ENCODE data around the gene NF1.
A peak's percentile ranks its signal among the peaks of the same experiment; 100 is the strongest.

Gene NF1

GRCh38 chr17:31299624-31300023 lies 204.8 kb downstream of the NF1 start:
- no peak for DNase-seq

DNA sequence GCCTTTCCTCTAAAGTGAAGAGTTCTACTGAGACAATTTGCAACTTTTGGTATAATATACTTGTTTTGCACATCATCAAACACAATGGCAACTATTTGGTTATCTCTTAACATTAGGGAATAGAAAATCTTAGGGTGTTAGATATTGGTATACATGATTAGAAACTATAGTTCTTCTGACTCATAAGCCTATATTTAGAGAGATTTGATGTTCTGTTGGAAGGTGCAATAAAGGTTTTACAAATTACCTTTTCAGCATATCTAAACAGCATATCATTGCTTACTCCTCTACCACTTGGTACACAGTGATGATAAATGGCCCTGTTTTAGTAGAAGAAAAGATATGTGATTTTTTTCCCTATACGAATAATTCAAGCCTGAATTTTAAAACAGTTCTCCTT lies 212.9 kb downstream of the NF1 start:
- DNase-seq = no peak

GRCh38 chr17:31308372-31309334 lies 213.9 kb downstream of the NF1 start:
- peak; percentile 75 for DNase-seq

- peak; percentile 91 for DNase-seq
Observed at GRCh38 chr17:31309556-31309955, 214.8 kb downstream of the NF1 start.

DNA sequence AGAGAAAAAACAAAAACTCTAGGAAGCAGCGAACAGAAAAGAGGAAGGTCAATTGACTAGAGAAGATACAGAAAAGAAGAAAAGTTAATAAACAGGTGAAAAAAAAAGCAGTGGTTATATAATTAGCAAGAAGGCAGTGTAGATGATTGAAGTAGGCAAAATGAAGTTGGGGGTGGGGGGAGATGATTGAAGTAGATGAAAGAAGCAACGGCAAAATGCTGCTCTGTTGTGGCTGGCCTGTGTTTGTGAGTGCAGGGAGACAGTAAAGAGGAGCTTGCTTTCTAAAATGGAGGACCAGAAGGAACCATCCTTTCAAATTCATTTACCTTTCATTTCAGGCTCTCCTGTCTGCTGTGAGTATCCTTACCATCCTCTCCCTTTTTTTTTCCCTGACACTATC lies 215.5 kb downstream of the NF1 start:
- peak; percentile 73 for DNase-seq

DNA sequence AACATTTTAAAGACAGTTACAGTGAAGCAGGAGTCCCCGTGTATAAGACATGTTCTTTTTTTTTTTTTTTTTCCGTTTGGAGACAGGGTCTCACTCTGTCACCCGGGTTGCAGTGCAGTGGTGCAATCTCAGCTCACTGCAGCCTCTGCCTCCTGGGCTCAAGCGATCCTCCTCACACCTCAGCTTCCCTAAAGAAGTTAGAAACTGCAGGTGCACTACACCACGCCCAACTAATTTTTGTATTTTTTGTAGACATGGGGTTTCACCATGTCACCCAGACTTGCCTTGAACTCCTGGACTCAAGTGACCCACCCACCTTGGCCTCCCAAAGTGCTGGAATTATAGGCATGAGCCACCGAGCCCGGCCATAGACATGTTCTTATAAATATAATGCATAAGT lies 216.1 kb downstream of the NF1 start:
- DNase-seq = peak; percentile 43

GRCh38 chr17:31311526-31311925 lies 216.7 kb downstream of the NF1 start:
- DNase-seq = peak; percentile 56

DNA sequence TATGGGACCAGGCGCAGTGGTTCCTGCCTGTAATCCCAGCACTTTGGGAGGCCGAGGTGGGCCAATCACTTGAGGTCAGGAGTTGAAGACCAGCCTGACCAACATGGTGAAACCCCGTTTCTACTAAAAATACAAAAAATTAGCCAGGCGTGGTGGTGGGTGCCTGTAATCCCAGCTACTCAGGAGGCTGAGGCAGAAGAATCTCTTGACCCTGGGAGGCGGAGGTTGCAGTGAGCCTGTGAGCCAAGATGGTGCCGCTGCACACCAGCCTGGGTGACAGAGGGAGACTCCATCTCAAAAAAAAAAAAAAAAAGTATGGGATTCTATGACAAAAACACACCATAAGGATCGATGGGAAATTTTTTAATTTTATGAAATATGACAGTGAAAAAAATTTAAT lies 217.4 kb downstream of the NF1 start:
- DNase-seq = peak; percentile 34

DNA sequence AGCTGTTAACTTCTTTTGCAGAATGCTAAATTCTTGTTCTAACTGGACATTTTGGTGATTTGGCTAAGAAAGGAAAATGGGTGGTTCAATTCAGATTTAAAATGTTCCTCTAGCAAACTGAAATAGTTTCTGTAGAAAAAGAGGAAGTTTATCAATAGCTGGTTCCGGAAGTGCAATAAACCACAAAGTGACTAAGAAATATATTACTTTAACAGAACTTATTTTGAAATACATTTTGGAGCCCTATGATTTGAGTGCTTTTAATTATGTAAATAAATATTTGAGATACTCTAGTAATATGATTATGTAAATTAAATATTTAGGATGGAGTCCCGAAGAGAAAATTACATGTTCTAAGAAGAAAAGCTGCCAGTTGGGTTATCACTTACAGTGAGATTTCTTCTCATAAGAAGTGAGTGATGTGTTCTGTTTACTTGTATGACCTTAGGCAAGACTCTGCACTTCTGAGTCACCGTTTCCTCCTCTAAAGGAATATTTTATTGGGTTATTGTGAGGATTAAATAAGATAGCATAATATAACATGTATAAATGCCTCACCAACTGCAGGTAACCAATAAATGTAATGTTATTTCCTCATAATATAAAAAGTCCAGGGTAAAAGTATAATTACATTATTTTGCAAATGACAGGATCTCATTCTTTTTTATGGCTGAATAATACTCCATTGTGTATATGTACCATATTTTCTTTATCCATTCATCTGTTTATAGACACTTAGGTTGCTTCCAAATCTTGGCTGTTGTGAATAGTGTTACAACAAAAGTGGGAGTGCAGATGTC lies 219.4 kb downstream of the NF1 start, which contains the start of gene EVI2B:
TSS of gene EVI2B (minus strand) at position 73 of the 800 bp plus-strand sequence. CDS start 8,445 bp downstream, outside the sequence.
- DNase-seq = peak; percentile 93

DNA sequence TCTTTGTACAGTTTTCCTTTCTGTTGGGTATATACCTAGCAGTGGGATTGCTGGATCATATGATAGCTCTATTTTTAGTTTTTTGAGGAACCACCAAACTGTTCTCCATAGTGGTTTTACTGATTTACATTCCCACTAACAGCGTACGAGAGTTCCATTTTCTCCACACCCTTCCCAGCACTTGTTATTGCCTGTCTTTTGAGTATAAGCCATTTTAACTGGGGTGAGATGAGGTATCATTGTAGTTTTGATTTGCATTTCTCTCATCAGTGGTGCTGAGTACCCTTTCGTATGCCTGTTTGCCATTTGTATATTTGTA lies 220.0 kb downstream of the NF1 start:
- DNase-seq = no peak

GRCh38 chr17:31318298-31318801 lies 223.6 kb downstream of the NF1 start:
- DNase-seq = peak; percentile 73

GRCh38 chr17:31318851-31319661 lies 224.3 kb downstream of the NF1 start:
- peak; percentile 60 for DNase-seq

DNA sequence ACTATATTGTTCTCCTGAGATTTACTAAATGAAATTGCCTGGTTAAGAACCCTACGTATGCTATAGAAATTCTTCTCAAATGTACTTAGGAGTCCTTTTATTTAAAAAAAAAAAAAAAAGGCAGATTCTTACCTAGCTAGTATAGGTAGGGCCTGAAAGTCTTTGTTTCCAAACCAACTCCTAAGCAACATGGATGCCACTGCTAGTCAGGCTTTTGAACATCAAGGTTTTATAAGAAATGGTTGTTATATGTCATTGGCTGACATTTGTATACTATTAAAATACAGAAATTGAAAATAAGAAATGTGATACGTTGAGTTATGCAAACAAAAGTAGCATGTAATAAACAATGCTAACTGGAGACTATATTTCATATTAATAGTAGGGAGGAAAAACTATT lies 225.5 kb downstream of the NF1 start:
- DNase-seq = no peak

DNA sequence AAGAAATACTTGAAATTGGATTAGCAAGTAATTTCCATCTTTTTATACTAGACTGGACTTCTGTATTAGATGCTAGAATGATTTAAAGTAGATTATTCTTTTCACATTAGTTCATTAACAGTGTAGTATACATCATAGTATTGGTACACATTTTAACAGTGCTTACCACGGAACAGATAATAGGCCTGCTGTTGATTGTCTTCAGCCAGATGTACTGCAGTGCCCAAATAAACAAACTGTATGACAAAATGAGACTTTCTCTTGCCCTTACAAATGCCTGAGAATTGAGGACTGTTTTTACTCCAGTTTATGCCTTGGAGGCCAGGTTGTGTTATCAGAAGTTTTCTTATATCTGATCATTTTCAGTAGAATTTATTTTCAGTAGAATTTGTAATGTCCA lies 226.0 kb downstream of the NF1 start:
- DNase-seq = peak; percentile 30

DNA sequence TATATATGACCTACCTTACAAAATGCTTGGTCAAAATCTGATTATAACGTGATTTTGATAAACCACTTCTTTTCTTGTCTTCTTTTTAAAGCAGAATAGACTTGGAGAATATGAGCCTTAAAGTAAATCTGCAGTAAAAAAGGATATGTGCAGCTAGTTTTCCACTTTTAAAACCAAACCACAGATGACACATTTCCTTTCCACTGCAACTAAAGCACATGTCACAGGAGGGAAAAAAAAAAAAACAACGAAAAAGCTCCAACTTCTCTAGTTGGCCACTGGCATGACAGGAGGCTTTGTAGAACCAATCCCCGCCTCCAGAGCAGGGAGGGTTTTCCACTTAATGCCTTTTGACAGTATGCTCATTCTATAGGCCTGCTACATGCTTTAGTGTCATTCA lies 226.7 kb downstream of the NF1 start, which contains the start of gene EVI2A:
TSS of gene EVI2A (minus strand) at position 142 of the 400 bp plus-strand sequence. CDS start 2,609 bp downstream, outside the sequence.
- DNase-seq = peak; percentile 94

- no peak for DNase-seq
Observed at GRCh38 chr17:31321966-31322365, 227.2 kb downstream of the NF1 start.

GRCh38 chr17:31323551-31323950 lies 228.8 kb downstream of the NF1 start:
- DNase-seq = no peak

GRCh38 chr17:31327534-31328159 lies 232.9 kb downstream of the NF1 start:
- no peak for DNase-seq

DNA sequence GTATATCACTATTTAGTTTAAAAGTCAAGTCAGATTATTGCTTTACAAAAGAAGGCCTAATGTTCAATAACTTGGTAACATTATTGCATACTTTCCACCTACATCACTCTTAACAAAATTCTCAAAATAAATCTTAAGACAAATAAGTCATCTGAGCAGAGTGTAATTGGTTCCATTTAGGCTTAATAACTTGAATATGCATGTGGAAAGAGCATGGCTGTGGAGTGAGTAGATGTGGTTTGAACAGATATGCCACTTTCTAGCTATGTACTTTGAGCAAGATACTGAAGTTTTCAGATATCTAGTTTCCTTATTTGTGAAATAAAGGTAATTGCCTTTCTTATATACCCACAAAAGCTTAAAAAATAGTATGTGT lies 233.4 kb downstream of the NF1 start:
- DNase-seq = no peak

- DNase-seq = no peak
Observed at GRCh38 chr17:31329221-31329620, 234.4 kb downstream of the NF1 start.

DNA sequence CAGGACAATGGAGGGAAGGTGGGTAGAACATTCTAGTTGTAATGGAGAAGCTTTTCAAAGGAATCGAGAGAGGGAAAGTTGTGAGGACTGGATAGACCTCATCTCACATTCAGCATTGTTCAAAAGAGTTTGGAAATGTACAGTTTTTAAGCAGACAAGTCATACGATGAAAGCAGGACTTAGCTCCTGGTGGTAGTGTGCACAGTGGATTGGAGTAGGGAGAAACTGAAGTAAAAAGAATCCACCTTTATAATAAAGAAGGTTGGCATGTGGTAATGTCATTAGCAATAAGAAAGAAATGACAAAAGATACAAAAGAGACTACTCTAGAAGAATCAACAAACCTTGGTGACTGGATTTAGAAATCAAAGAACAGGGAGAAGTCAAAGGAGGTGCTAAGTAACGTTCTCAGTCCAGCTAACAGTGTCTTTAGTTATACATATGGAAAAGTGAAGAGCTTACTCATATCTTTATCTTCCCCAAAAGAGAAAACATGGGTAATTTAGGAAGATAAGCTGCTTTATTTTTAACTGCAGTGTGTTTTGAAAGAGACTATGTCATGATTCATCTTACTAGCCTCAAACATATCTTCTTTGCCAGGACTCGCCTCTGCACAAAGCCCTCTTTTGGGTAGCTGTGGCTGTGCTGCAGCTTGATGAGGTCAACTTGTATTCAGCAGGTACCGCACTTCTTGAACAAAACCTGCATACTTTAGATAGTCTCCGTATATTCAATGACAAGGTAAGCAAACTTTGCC lies 245.3 kb downstream of the NF1 start:
- peak; percentile 64 for DNase-seq
